Stimulated activated CD8-positive, alpha-beta memory T cell treated with anti-CD3 and anti-CD28 coated beads, Interleukin-7, amount 100 ng/mL, for 4 hours (primary cell): ENCODE data around the gene MAGOHB.
"Not testable (repeated sequence)": the region's sequence is repeated elsewhere in the genome, so short reads cannot be mapped to it uniquely, and the experiment has no call there.

Experiments used
- DNase-seq, 2 donors: peaks; one replicate each; pipeline ENCODE4 v3.0.0-alpha.2; 2020; ENCODE audit warnings: low read depth in 2 of 2

MAGOHB gene

DNA sequence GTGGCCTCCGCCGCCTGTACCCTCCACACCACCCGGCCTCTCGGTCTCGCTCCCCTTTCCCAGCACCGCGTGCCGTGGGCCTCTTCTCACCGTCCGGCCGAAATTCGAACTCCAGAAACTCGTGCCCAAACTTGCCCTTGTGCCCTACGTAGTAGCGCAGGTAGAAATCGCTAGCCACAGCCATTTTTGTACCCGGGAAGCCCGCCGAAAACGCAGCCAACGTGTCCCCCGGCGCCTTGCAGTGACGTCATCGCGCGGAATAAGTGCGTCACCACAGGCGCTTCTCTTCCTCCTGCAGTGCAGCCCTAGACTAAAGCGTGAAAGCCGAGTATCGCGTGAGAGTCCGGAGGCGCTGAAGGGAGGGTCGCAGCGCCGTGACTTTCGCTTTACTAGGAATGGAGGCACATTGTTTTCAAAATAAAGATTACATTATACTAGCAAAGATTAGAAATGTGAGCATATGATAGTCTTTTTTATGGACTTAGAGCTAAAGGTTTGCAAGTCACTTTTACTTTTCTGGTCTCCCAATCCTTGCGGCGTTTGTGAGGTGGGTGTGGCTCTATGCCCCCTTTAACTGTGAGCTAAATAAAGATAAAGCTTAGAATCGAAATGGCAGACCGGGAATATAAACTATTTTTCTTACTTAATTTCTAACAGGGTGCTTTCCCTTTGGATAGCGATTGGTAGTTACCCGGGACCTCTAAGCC is at the start of gene MAGOHB:
MAGOHB (minus strand) TSS at position 261 of the 707 bp plus-strand sequence; CDS start at position 184, 77 bp downstream.
- peak; percentile 96 to 97 for DNase-seq

GRCh38 chr12:10661338-10661737 is 47.9 kb upstream of the MAGOHB start:
- DNase-seq, result no peak

- DNase-seq, result no peak
Measured at GRCh38 chr12:10654003-10654402, 40.6 kb upstream of the MAGOHB start.

DNA sequence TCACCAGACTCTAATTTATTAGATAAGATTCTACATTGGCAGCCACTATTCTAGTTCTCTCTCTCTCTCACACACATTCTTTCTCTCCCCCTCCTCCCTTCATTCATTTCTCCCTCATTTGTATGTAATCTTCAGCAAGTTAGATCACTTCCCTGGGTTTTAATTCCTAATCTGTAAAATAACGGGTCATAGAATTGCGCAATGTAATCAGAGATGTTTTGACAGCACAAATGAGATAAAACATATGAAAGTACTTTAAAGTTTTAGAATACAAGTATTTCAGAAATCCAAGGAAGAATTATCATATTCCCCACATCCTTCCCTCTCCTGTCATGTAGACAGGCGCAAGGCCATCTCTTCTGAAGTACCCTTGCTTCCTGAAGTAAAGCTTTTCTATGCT is 38.8 kb upstream of the MAGOHB start:
- no peak for DNase-seq

- not testable (repeated sequence) for DNase-seq
Measured at GRCh38 chr12:10646576-10646975, 33.2 kb upstream of the MAGOHB start.

DNA sequence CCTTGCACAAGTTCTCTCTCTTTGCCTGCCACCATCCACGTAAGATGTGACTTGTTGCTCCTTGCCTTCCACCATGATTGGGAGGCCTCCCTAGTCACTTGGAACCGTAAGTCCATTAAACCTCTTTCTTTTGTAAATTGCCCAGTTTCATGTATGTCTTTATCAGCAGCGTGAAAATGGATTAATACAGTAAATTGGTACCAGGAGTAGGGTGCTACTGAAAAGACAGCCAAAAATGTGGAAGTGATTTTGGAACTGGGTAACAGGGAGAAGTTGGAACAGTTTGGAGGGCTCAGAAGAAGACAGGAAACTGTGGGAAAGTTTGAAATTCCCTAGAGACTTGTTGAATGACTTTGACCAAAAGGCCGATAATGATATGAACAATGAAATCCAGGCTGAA is 32.5 kb upstream of the MAGOHB start:
- no peak for DNase-seq

- DNase-seq, result no peak
Measured at GRCh38 chr12:10641735-10642500, 28.5 kb upstream of the MAGOHB start.

DNA sequence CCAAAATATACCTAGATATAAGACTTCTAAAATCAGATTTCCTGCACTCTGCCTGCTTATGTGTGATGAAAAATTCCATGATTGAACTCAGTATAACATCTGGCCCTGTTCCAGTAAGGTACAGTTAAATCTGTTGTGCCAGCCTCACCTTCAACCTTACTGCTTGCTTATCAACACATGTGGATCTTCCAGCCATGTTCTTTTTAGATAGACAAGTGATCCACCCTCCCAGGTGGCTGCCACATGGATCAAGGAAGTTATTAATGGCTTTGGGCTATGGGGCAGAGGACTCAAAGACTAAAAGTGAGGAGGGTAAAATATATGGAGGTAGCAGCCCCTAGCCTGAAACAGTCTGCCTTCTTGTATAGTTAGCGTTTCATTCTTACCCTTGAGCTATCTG is 25.3 kb upstream of the MAGOHB start:
- DNase-seq, result no peak

GRCh38 chr12:10636611-10637010 is 23.2 kb upstream of the MAGOHB start:
- DNase-seq, result no peak

DNA sequence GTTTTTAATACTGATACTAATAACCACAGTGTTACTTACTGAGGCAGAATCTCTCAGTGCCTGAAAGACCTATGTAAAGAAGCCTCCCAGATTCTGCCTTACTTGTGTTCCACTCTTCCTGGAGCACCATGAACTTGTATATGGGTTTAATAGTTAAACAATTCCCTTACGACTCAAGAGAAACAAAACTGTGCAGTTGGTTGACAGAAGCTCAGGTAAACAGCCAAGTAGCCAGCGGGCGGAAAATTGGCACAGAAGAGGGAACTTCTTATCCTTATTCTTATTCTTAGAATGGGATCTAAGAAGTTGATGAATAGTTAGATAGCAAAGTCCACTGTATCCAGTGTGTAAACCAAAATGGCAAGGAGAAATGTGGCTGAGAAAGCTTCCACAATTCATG is 22.7 kb upstream of the MAGOHB start:
- DNase-seq, result no peak

DNA sequence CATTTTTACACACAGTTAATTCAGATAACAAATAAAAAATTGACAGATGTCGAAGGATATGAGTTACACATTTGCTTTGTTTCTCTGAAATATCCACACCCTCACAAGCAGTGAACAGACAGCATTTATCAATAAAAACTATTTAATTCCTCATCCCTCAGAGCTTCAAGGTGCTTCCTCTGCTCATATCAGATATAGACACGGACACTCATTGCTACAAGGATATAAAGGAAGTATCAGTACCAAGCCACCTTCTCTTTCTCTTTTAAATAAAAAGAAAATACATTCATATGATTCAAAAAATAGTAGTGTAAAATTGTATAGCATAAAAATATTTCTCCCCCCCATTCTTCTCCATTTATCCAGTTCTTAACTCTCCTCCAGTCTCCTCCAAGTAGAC is 21.9 kb upstream of the MAGOHB start:
- DNase-seq, result no peak

GRCh38 chr12:10634427-10634826 is 21.0 kb upstream of the MAGOHB start:
- no peak for DNase-seq

DNA sequence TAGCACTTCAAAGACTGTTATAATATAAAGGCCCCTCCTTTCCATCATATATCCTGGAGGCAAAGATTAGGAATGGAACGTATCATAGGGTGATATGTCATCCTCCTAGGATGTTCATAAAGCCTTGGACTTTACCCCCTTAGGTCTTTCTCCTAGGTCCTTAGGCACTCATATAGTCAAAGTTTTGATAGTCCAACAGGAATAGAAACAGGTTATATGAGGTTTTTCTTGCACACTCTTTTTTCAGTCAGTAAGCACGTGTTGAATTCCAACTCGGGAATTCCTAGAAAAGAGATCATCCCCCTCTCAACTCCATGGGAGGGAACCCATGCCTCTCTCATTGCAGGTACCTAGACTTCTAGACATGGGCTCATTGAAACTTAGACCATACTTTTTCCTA is 20.1 kb upstream of the MAGOHB start:
- DNase-seq, result no peak

- no peak for DNase-seq
Measured at GRCh38 chr12:10632226-10632625, 18.8 kb upstream of the MAGOHB start.

- no peak for DNase-seq
Measured at GRCh38 chr12:10624605-10625004, 11.2 kb upstream of the MAGOHB start.

DNA sequence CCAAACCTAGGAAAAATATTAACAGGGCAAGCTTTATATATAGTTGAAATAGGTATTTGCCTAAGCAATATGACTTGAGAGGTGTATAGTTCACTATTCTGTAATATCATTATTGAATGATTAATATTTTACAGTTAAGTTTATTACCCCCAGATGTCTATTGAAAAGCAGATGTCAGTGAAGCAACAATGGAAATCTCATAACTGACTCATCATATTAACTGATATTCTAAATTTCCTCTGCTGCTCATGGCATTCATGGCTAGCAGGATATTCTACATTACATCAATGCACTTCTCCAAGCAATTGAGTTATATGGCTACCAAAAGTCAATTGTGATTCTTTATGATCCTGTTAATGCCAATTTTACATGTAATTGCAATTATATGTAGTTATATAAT is 9.7 kb upstream of the MAGOHB start:
- DNase-seq, result no peak

DNA sequence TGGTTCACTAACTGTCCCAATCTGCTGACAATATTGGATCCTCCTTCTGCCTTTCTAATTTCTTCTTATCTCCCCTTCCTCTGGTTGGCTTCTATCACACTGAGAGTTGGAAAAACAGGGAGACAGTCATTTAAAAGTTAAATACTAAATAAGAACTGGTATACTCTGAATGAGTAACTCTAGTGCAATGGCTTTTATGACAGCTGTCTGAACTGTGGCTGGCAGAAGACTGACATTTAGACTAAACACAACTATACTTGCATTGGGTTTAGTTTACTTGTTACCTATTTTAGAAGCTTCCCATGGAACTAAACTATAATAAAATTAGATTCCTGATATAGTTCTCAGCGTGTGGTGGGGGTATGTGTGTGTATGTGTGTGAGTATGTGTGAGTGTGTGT is 7.9 kb upstream of the MAGOHB start:
- no peak for DNase-seq

GRCh38 chr12:10620078-10620779 is 6.8 kb upstream of the MAGOHB start:
- no peak for DNase-seq

DNA sequence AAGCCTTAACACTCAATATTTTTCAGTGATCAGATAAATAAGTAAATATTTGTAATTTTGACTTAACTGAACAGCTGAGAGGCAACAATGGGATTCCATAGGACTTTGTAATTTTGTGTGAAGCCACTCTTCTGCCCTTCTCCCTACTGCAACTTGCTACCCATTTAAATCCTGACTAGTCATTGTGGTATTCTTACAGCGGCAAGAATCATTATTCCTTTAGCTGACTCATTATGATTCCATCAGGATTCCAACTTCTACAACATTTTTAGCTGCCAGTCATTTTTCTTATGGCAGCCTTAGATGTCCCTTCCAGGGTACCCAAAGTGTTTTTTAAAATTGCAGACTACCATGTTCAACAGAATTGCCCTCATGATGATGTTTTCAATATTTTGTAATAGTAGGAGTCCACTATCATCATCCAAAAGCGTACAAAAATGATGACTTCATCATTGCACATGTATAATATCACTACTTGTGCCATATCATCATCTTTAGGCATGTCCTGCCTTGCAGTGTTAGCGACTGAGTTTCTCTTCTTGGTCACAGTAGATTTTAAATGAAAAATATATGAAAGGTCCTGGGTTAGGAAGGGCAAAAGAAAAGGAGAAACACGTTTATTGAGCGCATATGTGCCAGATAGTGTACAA is 5.1 kb upstream of the MAGOHB start:
- no peak for DNase-seq

- DNase-seq, result no peak
Measured at GRCh38 chr12:10617863-10618262, 4.5 kb upstream of the MAGOHB start.

DNA sequence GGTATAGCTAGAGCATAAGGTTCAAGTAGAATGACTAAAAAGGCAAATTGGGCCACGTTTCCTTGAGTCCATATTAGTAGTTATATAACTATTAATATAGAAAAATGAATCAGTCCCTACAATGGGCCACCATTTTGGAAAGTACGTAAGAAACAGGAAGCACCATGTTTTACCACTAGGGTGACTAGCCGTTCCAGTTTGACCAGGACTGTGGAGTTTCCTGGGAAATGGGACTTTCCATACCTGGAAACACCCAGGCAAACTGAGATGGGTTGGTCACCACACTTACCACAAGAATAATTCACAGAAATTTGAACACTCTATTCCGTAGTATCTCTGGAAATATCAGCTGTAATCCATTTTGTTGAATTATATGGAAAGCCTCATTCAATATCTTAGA is 2.1 kb upstream of the MAGOHB start:
- DNase-seq, result no peak

GRCh38 chr12:10614056-10614370 is 604 bp upstream of the MAGOHB start:
- no peak for DNase-seq

- no peak for DNase-seq
Measured at GRCh38 chr12:10612984-10613348, 443 bp downstream of the MAGOHB start.
